Measurements from ENCODE around the gene CFAP46. TPM values are rescaled to one million over a fixed set of nuclear protein-coding genes. Genes with fewer than 3 reads are reported as not detected.

The CFAP46 gene
- polyA plus RNA-seq, 3 donors: 0.07 TPM; not detected in 2

- Histone ChIP-seq H3K79me2 (ENCODE audit: insufficient read depth, low read length) (no peaks in the 10 kb centered on the region), H3K4me3 (replicated peaks in 1 of 3; ENCODE audit: low read depth in 2 of 3, low read length in 3 of 3) (no peak overlapping the region), H3K4me2 (replicated peaks; ENCODE audit: extremely low read depth, low read length, poor library complexity, severe bottlenecking) (no peak overlapping the region), H3K27me3 (ENCODE audit: control insufficient read depth in 2 of 2, insufficient read depth in 2 of 2, low read length in 2 of 2) (peaks cover 12 to 47% of the 10 kb centered on the region in 2 donors), H3K27ac (ENCODE audit: low read depth in 1 of 2, low read length in 2 of 2) (no peak overlapping the region), H4K20me1 (ENCODE audit: insufficient read depth, low read length) (no peaks in the 10 kb centered on the region), H3K9ac (ENCODE audit: insufficient read depth, low read length, poor library complexity, severe bottlenecking) (no peak overlapping the region), H3K4me1 (ENCODE audit: control insufficient read depth in 1 of 2, insufficient read depth in 2 of 2, low read length in 2 of 2) (peaks cover 0 to 6% of the 10 kb centered on the region in 2 donors), H3K36me3 (replicated peaks in 1 of 2; ENCODE audit: control insufficient read depth in 1 of 2, insufficient read depth in 2 of 2, low read length in 2 of 2) (no peaks in the 10 kb centered on the region), H2AFZ (ENCODE audit: insufficient read depth, low read depth, low read length, poor library complexity, severe bottlenecking) (no peak overlapping the region), H3K9me3 (replicated peaks in 1 of 2; ENCODE audit: control insufficient read depth in 1 of 2, insufficient read depth in 1 of 2, low read length in 2 of 2) (peaks cover 0 to 8% of the 10 kb centered on the region in 2 donors)
- H3K4me3 Mint-ChIP-seq: peak overlapping the region in 1 of 2 donors; percentile 8
- 100% methylated on average over 5 of the region's 12 CpGs for whole genome bisulfite sequencing (ENCODE audit: insufficient coverage)
- intact Hi-C loops (cut with micrococcal nuclease): loop anchor here in 1 of 2 donors (5.0 kb wide), 1 partner anchor 373 kb away; no protein-coding TSS in a partner anchor
- no peak overlapping the region for H3K27ac Mint-ChIP-seq
- H3K9me3 Mint-ChIP-seq: peaks cover 0 to 7% (median 3%) of the 10 kb centered on the region in 7 donors
- H3K4me1 Mint-ChIP-seq: peaks cover 5% of the 10 kb centered on the region
- peaks cover 3 to 6% of the 10 kb centered on the region in 2 donors for H3K36me3 Mint-ChIP-seq
- no peak for DNase-seq
- peaks cover 38 to 56% (median 46%) of the 10 kb centered on the region in 3 donors for H3K27me3 Mint-ChIP-seq (ENCODE audit: low read depth in 3 of 3)
- no peak for TF ChIP-seq CTCF (IDR thresholded peaks at IDR 0.05)
Measured at GRCh38 chr10:132943791-132944404, 1.5 kb upstream of the CFAP46 start.

- Mint-ChIP-seq H3K4me1 (peaks cover 5% of the 10 kb centered on the region), H3K36me3 (peaks cover 3 to 6% of the 10 kb centered on the region in 2 donors), H3K9me3 (peaks cover 0 to 7% (median 3%) of the 10 kb centered on the region in 7 donors), H3K4me3 (peak overlapping the region in 1 of 2 donors; percentile 90), H3K27me3 (ENCODE audit: low read depth in 3 of 3) (peaks cover 36 to 63% (median 48%) of the 10 kb centered on the region in 3 donors), H3K27ac (peak overlapping the region in 1 of 7 donors; percentile 24)
- peak overlapping the region in 1 of 3 experiments; percentile 52 for H3K4me3 ChIP-seq (replicated peaks in 1 of 3; ENCODE audit: low read depth in 2 of 3, low read length in 3 of 3)
- intact Hi-C loops (cut with micrococcal nuclease): loop anchor here in 1 of 2 donors (5.0 kb wide), 1 partner anchor 374 kb away; no protein-coding TSS in a partner anchor
- no peaks in the 10 kb centered on the region for H3K36me3 ChIP-seq (replicated peaks in 1 of 2; ENCODE audit: control insufficient read depth in 1 of 2, insufficient read depth in 2 of 2, low read length in 2 of 2)
- H4K20me1 ChIP-seq (ENCODE audit: insufficient read depth, low read length): no peaks in the 10 kb centered on the region
- no peak for DNase-seq
- H3K79me2 ChIP-seq (ENCODE audit: insufficient read depth, low read length): no peaks in the 10 kb centered on the region
- TF ChIP-seq CTCF (IDR thresholded peaks at IDR 0.05): no peak
- H2AFZ ChIP-seq (ENCODE audit: insufficient read depth, low read depth, low read length, poor library complexity, severe bottlenecking): peak overlapping the region; percentile 13
- peaks cover 12 to 49% of the 10 kb centered on the region in 2 donors for H3K27me3 ChIP-seq (ENCODE audit: control insufficient read depth in 2 of 2, insufficient read depth in 2 of 2, low read length in 2 of 2)
- no peak overlapping the region for H3K9ac ChIP-seq (ENCODE audit: insufficient read depth, low read length, poor library complexity, severe bottlenecking)
- no peak overlapping the region for H3K27ac ChIP-seq (ENCODE audit: low read depth in 1 of 2, low read length in 2 of 2)
- H3K9me3 ChIP-seq (replicated peaks in 1 of 2; ENCODE audit: control insufficient read depth in 1 of 2, insufficient read depth in 1 of 2, low read length in 2 of 2): peaks cover 0 to 8% of the 10 kb centered on the region in 2 donors
- H3K4me1 ChIP-seq (ENCODE audit: control insufficient read depth in 1 of 2, insufficient read depth in 2 of 2, low read length in 2 of 2): peaks cover 0 to 6% of the 10 kb centered on the region in 2 donors
- 19% methylated on average over 37 of the region's 43 CpGs for WGBS (ENCODE audit: insufficient coverage)
- peak overlapping the region; percentile 53 for H3K4me2 ChIP-seq (replicated peaks; ENCODE audit: extremely low read depth, low read length, poor library complexity, severe bottlenecking)
Measured at GRCh38 chr10:132943058-132943790, 854 bp upstream of the CFAP46 start.

All from CD14-positive monocyte (primary cell).